Testis (tissue), 3 donors: ENCODE results near the gene SLC1A3. TPM values are rescaled to one million over a fixed set of nuclear protein-coding genes. Genes with fewer than 3 reads are reported as not detected.

Source experiments
- DNase-seq: peaks from one replicate; pipeline ENCODE4 v3.0.0-alpha.2; 2019
- H3K27ac ChIP-seq, 2 donors: fragments of 200-600 bp; sonication (generic); one replicate each; pipeline ENCODE4 v1.5.1; 2019
- H3K27me3 ChIP-seq: fragments of 200-600 bp; sonication (generic); one replicate; pipeline ENCODE4 v1.5.1; 2019
- H3K36me3 ChIP-seq: fragments of 200-600 bp; sonication (generic); one replicate; pipeline ENCODE4 v1.5.1; 2017; ENCODE audit warnings: low read depth; ENCODE audit errors: missing control alignments
- H3K4me1 ChIP-seq: fragments of 200-600 bp; sonication (generic); one replicate; pipeline ENCODE4 v1.5.1; 2019
- H3K4me3 ChIP-seq, 2 donors: fragments of 200-600 bp; sonication (generic); one replicate each; pipeline ENCODE4 v1.5.1; 2017 to 2019
- H3K9me3 ChIP-seq: fragments of 200-600 bp; sonication (generic); one replicate; pipeline ENCODE4 v1.5.1; 2017
- CTCF ChIP-seq, 3 experiments: fragments of 450-650 bp in 2 of 3; fragments of 200-600 bp in 1 of 3; sonication (generic) in 1 of 3; IDR thresholded peaks; one replicate each; pipeline ENCODE4 v1.5.1; 2016 to 2019; ENCODE audit warnings: antibody characterized with exemption in 3 of 3, mild to moderate bottlenecking in 2 of 3, moderate library complexity in 1 of 3
- POLR2A ChIP-seq: fragments of 450-650 bp; IDR thresholded peaks from one replicate; pipeline ENCODE4 v1.6.1; 2017; ENCODE audit warnings: antibody characterized with exemption, mild to moderate bottlenecking, moderate library complexity
- WGBS, 2 donors: methylation state at CpG; one replicate each; pipeline ENCODE4 v1.1.5; 2018; 5-methylcytosine and 5-hydroxymethylcytosine counted together
- intact Hi-C: fragments of 100-400 bp; cut with DNase I; formaldehyde crosslinking; loops from one replicate; pipeline ENCODE4 v1.15.1; 2023; ENCODE audit warnings: low total_unique reads
- polyA plus RNA-seq: library from polyadenylated mRNA; stranded (reverse); fragments of 350-450 nt; fragmentation: Illumina TruSeq; extraction: RNeasy Lipid Tissue Mini Kit (QIAGEN cat#74804); gene quantifications from one replicate; pipeline ENCODE4 v1.2.3, GENCODE V29; 2014; ENCODE audit warnings: low read depth, low replicate concordance; ENCODE audit not compliant: insufficient read depth
- total RNA-seq, 2 donors: library from RNA; depleted of rRNA; stranded (reverse); fragments of >200 nt; gene quantifications; one replicate each; pipeline ENCODE4 v1.2.3, GENCODE V29; 2016

The SLC1A3 gene
- total and polyA plus RNA-seq, 3 donors from 2014 or later = 3.6 to 10.8 (median 6.6) TPM

- no peak for DNase-seq
- no peak overlapping the region for H3K4me3 ChIP-seq
- 88 to 92% methylated on average over 2 of the region's 2 CpGs for WGBS, 2 donors
- H3K9me3 ChIP-seq = no peaks in the 10 kb centered on the region
- TF ChIP-seq CTCF (IDR thresholded peaks at IDR 0.05) (no peak), POLR2A (no peak)
- no peak overlapping the region for H3K27ac ChIP-seq
- H3K4me1 ChIP-seq = no peaks in the 10 kb centered on the region
- intact Hi-C loops = no loop called here
- H3K27me3 ChIP-seq = no peaks in the 10 kb centered on the region
- H3K36me3 ChIP-seq = no peaks in the 10 kb centered on the region
These were observed 22.3 kb downstream of the SLC1A3 start for GRCh38 chr5:36628695-36629094.

GRCh38 chr5:36629729-36630128 is 23.3 kb downstream of the SLC1A3 start:
- H3K36me3 ChIP-seq = no peaks in the 10 kb centered on the region
- H3K4me1 ChIP-seq = no peaks in the 10 kb centered on the region
- TF ChIP-seq POLR2A (no peak), CTCF (IDR thresholded peaks at IDR 0.05) (no peak)
- no peak overlapping the region for H3K27ac ChIP-seq
- DNase-seq = no peak
- intact Hi-C loops = no loop called here
- no peaks in the 10 kb centered on the region for H3K27me3 ChIP-seq
- WGBS, 2 donors = 77 to 92% methylated on average over 8 of the region's 8 CpGs
- H3K9me3 ChIP-seq = no peaks in the 10 kb centered on the region
- no peak overlapping the region for H3K4me3 ChIP-seq

- Histone ChIP-seq H3K4me1 (no peaks in the 10 kb centered on the region), H3K27ac (no peak overlapping the region), H3K9me3 (no peaks in the 10 kb centered on the region), H3K4me3 (no peak overlapping the region), H3K36me3 (no peaks in the 10 kb centered on the region), H3K27me3 (no peaks in the 10 kb centered on the region)
- DNase-seq = no peak
- TF ChIP-seq CTCF (IDR thresholded peaks at IDR 0.05) = no peak
- no peak for TF ChIP-seq POLR2A
- intact Hi-C loops = no loop called here
- WGBS, 2 donors = 76 to 80% methylated on average over 1 of the region's 1 CpG
These were observed 24.1 kb downstream of the SLC1A3 start for GRCh38 chr5:36630201-36631145.

GRCh38 chr5:36631154-36631553 is 24.7 kb downstream of the SLC1A3 start:
- TF ChIP-seq CTCF (IDR thresholded peaks at IDR 0.05) (no peak), POLR2A (no peak)
- H3K27me3 ChIP-seq = no peaks in the 10 kb centered on the region
- DNase-seq = no peak
- no peak overlapping the region for H3K4me3 ChIP-seq
- no peak overlapping the region for H3K27ac ChIP-seq
- H3K36me3 ChIP-seq = no peaks in the 10 kb centered on the region
- 50 to 81% methylated on average over 1 of the region's 1 CpG for WGBS, 2 donors
- no peaks in the 10 kb centered on the region for H3K9me3 ChIP-seq
- no peaks in the 10 kb centered on the region for H3K4me1 ChIP-seq
- intact Hi-C loops = no loop called here
